Stimulated activated CD4-positive, alpha-beta T cell treated with anti-CD3 and anti-CD28 coated beads, Interleukin-12 subunit alpha, Interleukin-12 subunit beta, amount 100 ng/mL, for 48 hours (primary cell): Measurements from ENCODE around the gene ALG14.
"Not testable (repeated sequence)": the region's sequence is repeated elsewhere in the genome, so short reads cannot be mapped to it uniquely, and the experiment has no call there.

Experiments used
- DNase-seq, 3 donors: peaks; one replicate each; pipeline ENCODE4 v3.0.0-alpha.2; 2020; ENCODE audit warnings: low read depth in 2 of 3, low spot score in 1 of 3

ALG14 gene, protein sequence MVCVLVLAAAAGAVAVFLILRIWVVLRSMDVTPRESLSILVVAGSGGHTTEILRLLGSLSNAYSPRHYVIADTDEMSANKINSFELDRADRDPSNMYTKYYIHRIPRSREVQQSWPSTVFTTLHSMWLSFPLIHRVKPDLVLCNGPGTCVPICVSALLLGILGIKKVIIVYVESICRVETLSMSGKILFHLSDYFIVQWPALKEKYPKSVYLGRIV

DNA sequence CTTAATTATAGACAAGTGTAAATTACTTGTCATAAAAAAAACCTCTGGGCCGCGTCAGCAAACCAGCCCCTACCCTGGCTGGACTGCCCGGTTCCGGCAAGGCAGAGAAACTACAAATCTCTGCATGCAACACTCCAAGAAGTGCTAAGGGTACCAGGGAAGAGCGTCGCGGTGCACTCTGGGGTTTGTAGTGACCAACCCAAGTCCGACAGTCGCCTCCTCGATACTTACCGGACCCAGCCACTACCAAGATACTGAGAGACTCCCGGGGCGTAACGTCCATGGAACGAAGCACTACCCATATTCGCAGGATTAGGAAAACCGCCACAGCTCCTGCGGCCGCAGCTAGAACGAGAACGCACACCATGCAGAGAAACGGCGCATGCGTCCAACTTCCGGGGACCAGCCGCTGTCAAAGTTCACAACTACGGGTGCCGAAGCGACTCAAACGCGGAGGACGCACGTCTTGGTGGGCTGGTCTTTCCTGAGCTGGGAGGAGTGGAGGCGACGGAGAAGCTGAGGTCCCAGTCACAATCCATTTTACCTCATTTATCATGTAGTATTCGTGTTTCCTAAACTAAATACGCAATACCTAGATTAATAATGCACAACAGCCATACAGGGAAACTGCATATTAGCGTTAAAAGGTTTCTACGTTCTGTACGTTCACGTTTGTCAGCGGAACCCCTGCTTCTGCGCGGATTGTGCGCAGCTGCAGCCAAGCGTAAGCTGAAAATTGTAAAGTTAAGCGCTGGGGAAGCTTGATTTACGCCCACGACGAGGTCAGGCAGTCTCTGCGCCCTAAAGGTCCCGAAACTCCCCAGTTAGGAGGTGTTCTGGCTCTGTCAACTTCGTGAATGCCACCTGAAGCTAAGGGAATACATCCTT, at the start of gene ALG14:
Gene ALG14 (minus strand): TSS at position 420 of the 888 bp plus-strand sequence. CDS start 53 bp downstream, at position 367.
- peak; percentile 81 to 89 (median 88) for DNase-seq

DNA sequence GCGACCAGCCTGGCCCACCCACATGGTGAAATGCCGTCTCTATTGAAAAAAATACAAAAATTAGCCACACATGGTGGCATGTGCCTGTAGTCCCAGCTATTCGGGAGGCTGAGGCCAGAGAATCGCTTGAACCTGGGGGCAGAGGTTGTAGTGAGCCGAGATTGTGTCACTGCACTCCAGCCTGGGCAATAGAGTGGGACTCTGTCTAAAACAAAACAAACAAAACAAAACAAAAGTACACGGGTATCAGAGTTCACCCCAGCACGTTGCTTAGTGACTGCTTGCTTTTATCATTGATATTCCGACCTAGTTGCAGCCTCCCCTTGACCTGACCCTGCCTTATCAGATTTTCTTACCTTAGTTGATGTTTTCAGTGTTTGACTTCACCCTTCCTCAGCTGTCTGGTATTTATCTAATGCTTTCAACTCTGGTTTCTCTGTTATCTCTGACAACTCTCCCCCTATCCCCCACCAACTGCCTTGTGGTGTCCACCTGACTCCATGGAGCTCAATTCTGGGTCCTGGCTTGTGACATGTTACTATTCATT, 49.5 kb upstream of the ALG14 start:
- DNase-seq, result no peak

DNA sequence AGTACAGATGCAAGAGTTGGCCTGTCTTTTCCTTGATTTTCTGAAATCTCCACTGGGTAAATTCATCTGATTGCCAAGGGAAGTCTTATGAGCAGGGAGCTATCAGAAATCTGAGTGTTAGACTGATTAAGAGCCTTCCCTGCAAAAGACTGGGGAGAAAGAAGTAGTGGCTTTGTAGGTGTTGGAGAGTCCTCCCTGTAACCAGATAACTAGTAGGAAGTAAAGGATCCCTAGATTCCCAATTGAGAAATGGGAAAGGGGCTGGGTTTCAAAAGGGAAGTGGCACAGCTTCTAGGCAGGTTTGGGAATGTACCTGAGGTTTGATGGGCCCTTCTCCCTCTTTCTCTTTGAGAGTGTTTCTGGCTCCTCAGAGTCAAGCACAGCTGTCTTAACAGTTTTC, 46.5 kb upstream of the ALG14 start:
- DNase-seq, result no peak

DNA sequence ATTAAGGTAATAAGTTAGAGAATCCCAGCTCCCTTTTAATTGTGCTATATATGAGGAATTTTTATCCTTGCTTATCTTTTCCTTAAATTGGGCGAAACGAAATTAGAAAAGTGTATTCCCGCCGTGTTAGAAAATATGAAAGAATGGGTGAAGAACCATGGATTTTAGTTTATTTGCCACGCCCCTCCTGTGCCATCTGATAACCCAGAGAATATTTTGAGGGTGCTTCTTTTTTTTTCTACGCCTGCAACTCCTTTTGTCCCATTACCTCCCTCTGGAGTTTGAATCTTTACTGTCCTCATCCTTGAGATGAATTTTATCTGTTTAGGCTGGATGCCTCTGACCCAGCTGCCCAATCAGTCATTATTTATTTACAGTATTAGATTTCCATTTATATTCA, 46.0 kb upstream of the ALG14 start:
- DNase-seq, result no peak

DNA sequence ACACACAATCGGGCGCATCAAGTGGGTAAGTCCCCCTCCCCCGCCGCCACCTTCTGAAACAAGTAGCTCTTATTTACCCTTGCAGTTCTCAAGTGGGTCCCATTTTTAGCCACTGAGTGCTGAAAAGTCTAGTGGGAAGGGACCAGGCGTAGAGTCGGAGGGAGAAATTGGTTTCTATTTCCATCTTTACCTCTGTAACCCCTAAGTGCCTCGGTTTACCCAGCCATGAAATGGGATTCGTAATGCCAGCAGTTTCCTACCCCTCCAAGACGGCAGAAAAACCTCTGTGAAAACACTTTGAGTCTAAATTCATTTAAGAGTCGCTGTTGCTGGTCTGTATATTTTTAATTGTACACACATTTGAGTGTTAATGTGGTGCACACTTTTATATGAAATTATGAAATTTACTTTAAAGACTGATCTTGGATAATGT, 45.3 kb upstream of the ALG14 start:
- peak in 1 of 3 donors; percentile 6 for DNase-seq

DNA sequence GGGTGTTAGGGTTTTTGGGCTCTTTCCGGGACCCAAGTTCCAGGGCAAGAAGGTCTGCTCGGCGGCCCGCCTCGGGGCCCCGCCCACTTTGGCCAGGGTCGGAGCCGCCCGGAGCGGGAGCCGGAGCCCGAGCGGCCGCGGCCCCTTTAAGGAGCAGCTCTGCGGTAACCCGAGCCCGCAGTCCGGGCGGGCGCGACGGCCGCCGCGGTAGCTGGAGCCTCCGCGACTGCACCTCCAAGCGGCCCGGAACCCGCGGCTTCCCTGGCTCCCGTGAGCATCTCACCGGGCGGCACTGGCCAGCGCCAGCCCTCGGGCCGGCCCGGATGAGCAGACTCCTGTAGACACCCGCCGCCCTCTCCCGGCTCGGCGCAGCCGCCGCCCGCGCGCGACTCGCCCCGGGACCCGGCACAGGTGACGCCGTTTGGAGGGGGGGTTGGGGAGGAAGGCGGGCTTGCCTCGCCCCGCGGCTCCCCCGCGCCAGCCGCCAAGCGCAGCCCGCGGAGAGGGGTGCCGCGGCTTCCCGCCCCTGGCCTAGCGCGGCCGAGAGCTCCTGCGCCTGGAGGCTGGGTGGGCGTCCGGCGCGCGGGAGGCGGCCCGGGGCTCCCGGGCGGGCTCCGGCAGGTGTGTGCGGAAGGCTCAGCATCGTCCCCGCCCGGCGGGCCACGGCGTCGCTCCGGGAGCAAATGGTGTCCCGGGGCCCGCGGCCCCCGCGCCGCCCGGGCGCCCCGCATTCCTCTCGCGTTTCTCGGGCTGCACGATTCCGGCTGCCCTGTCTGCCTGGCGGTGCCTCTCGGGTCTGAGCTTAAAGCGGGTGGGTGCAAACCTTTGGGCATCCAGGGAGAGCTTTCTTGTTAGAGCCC, 44.7 kb upstream of the ALG14 start, which contains the start of gene TLCD4:
Gene TLCD4 (plus strand): TSS at position 149 of the 860 bp plus-strand sequence. CDS start 26,547 bp downstream, outside the sequence.
- DNase-seq, result peak in 1 of 3 donors; percentile 14

DNA sequence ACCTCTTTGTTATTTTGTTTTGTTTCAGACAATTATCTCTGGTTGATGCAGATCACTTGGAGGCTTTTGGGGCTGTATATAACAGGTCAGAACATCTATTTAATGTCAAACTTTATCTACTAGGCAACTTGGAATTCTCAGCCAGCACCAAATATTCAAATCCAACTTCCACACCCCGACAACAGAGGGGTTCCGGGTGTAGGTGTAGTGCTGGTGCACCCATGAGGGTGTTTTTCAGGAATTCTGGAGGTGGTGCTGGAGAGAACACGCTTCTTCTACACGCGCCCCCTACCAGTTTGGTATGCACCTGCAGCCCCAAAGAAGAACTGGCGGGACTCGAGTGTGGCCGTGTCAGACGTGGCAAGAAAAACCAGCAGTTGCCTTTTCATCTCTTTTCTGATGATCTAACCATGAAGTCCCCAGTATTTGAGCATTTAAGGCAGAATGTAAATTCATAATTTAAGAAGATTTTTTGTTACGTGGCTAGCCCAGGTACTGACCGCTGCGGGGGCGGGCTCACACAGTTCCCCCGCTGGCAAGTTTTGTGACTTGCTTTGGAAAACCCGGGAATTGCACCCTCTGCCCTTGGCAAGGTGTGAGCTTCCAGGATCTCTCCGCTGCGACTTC, 43.9 kb upstream of the ALG14 start:
- peak; percentile 23 to 31 (median 28) for DNase-seq

DNA sequence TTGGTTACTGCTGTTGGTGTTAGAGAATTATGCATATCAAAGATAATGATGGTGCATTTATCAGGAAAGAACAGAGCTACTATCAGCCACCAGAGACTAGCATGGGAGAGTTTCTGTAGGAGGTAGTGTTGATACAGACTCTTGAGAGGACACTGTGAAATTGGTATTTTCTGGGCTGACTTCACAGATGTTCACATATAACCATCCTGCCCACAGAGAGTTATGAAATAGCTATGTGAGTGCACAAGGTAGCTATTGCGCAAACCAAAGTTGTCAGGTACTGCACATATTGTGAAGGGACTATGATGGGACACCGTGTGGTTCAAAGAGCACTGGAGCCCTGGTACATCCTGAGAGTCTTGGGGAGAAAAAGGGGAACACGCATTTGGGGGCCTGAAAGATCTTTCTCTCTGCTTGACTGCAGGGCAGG, 43.0 kb upstream of the ALG14 start:
- DNase-seq, result no peak

DNA sequence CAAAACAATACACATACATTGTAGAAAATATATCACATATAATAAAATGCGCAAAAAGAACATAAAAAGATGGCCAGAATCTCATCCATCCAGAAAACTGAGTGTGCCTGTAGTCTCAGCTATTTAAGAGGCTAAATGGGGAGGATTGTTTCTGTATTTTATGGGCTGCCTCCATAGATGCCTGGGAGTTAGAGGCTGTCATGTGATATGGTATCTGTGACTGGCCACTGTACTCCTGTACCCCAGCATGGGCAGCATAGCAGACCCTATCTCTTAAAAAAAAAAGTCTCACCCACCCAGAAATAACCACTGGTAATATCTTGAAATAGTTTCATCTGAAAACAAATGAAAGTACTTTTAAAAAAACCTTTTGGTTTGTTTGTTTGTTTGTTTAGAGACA, 40.9 kb upstream of the ALG14 start:
- DNase-seq, result no peak

DNA sequence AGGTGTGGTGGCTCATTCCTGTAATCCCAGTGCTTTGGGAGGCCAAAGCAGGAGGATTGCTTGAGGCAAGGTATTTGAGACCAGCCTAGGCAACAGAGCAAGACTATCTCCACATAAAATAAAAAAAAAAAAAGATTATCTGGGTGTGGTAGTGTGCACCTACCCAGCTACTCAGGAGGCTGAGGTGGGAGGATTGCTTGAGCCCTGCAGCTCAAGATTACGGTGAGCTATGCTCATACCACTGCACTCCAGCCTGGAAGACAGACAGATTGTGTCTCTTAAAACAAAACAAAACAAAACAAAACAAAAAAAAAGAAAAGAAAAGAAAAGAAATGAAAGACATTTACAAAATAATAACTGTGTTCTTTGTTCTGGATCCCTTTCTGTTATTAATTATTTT, 38.3 kb upstream of the ALG14 start:
- no peak for DNase-seq

DNA sequence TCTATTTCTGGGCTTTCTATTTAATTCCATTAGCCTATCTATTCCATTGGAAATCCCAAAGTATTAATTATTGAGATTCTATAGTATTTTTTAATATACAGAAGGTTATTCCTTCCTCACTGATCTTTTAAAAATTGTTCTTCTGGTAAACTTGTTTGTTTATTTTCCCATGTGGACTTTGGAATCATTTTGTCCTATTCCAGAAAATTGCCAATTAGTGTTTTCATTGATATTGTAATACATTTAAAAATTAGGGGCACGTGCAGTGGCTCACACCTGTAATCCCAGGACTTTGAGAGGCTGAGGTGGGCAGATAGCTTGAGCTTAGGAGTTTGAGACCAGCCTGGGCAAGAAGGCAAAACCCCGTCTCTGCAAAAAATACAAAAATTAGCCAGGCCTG, 36.0 kb upstream of the ALG14 start:
- no peak for DNase-seq

DNA sequence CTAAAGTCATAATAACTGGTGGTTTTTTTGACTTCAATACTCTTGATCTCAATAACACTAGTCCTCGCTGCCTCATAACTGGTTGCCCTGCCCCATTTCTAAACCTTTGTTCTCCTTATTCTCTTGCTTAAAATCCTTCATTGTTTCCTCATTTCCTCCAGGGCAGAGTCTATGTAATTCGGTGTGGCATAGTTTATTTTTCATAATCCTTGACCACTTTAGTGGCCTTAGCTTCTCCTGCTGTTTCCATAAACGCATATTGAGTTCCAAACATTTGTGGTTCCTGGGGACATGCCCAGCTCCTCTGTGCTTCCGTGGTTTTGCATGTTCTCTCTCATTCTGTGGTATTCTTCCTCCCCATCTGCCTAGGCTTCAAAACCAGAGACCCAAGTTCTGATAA, 25.4 kb upstream of the ALG14 start:
- no peak for DNase-seq

DNA sequence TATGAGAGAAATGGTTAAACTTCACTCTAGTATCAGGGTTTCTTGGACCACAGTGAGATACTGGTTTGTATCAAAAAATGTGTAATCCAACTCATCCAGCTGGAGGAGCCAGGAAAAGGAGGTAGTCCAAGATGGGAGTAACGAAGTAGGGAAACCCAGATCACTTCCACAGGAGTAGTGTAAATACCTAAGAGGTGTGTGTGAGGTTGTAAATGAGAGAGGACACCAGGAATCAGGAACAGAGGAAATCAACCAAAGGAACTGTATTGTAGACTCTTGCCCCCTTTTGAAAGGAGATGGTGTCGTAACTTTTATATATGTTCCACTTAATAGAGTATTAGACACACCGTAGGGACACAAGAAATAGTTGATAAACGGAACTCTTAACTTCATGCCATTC, 24.7 kb upstream of the ALG14 start:
- DNase-seq, result no peak

DNA sequence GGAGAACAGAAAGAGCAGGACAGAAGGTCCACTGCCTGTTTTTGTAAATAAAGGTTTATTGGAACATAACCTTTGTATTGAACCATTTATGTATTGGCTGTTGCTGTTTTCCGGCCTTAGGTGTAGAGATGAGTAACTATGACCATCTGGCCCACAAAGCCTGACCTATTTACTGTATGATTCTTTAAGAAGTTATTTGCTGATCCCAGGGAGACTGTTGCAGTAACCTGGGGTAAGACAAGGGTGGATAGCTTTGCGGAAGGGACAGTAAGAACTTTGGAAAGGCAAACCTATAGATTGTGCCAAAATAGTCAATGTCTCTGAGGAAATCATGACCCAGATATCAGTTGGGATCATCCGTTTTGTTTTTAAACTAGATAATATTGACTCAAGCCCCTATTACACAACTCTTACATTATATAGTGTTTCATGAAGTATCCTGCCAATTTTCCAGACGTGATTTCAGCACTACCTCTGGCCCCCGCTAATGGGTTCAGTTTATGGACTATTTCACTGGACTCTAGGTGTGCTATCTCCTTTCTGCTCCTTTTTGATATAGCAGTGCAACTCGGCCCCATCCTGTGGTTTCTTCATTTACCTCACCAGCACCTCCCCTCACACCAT, 23.6 kb upstream of the ALG14 start:
- DNase-seq, result no peak

DNA sequence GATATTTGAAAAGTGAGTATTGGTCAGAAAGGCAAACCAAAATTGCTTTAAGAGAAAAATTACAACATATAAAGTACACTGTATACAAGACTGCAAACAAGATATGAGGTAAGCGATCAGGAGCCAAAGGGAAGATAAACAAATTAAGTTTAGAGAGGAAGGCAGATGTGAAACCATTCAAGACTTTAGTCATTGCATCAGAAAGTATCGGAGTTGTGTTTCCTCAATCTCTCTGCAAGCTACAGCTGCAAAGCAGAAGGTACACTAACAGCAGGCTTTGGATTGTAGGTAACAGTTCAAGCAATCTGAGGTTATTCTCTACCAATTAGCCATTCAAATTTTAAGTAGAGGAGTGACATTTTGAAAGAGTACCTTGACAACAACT, 23.1 kb upstream of the ALG14 start:
- DNase-seq, result no peak

DNA sequence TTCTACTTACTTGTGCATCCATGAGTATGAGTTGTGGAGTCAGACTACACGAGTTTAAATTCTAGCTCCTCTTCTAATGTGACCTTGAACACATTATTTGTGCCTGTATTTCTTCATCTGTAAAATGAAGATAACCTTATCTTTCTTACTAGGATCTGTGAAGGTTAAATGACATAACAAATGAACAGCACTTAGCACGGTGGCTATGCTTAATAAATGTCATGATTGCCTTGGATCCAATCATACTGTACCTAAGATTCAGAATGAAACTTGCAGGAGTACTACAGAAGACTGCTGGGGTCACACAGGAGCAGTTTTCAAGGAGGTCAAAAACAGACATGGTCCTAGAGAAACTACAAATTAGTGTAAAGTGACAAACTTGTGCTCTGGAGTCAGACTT, 22.2 kb upstream of the ALG14 start:
- DNase-seq, result no peak

DNA sequence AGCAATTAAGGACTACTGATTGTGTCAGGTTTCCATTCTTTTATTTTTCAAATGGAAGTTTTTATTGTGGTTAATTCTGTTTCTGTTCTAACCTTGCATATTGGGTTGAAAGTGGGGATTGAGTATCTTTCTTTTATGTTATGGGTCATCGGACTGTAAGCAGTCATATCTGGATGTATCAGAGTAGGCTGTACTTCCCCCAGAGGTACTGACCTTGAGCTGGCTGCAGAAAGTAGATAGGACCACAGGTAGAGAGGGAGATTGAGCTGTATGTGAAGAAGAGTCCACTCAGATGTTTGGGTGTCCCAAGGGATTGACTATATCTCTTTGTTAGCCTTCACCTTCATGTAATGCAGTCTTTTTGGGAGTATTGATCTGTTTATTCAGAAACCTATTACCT, 20.5 kb upstream of the ALG14 start:
- DNase-seq, result no peak

DNA sequence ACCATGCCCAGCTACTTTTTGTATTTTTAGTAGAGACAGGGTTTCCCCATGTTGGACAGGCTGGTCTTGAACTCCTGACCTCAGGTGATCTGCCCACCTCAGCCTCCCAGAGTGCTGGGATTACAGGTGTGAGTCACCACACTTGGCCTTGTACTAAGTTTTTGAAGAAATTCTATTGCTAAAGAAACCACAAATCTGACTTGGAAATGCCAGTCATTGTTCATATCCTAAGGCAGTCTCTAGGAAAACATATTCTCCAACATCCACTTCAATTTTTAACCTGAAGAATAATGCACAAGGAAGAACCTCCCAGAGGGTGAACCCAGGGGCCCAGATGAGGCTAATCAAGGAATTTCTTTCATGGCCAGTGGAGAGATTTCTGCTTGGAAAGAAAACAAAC, 20.1 kb upstream of the ALG14 start:
- not testable (repeated sequence) for DNase-seq

DNA sequence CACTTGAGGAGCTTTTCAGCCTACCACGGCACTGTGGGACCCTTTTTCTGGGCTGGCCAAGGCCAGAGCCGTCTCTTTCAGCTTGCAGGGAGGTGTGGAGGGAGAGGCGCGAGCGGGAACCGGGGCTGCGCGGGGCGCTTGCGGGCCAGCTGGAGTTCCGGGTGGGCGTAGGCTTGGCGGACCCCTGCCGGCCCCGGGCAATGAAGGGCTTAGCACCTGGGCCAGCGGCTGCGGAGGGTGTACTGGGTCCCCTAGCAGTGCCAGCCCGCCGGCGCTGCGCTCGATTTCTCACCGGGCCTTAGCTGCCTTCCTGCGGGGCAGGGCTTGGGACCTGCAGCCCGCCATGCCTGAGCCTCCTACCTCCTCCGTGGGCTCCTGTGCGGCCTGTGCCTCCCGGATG, 18.5 kb upstream of the ALG14 start:
- DNase-seq, result not testable (repeated sequence)

DNA sequence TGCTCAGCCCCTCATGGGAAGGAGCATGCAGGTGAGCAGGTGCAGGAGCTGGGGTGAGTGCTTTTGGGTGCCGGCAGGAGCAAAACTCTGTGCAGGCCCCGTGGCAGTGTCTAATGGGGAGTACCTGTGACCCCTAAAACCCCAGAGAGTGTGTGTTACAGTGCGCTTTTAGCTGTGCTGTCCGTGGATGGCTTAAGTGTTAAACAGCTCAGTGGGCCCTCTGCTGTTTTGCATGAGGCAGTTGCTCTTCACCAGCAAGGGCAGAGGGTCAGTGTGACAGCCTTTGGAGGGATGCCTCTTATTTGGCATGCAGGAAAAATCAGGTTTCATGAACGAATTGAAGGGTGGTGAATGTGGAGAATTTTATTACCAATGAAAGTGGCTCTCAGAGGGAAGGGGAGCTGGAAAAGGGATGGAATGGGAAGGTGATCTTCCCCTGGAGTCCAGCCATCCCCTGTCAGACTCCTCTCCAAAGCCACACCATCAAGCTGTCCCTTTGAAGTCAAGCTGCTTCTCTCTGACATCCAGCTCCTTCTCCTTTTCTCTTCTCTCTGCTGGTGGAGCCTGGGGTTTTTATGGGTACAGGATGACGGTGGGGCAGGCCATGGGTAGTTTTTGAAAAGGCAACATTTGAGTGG, 17.0 kb upstream of the ALG14 start:
- DNase-seq, result no peak
